ENCODE measurements around the gene NCOA4.

The NCOA4 gene

GRCh38 chr10:46048152-46048551 lies 17.7 kb upstream of the NCOA4 start:
- H3K9me3 ChIP-seq = no peaks in the 10 kb centered on the region
- no peak for DNase-seq
- intact Hi-C loops (cut with DNase I; ENCODE audit: low total_unique reads) = no loop called here
- no peaks in the 10 kb centered on the region for H3K27me3 ChIP-seq
- no peak overlapping the region for H3K4me3 ChIP-seq
- no peaks in the 10 kb centered on the region for H3K36me3 ChIP-seq
- no peak overlapping the region for H3K27ac ChIP-seq
- H3K4me1 ChIP-seq = no peaks in the 10 kb centered on the region
- no peak for TF ChIP-seq CTCF (IDR thresholded peaks at IDR 0.05)

GRCh38 chr10:46046261-46046660 lies 15.8 kb upstream of the NCOA4 start, which contains the start of gene MSMB:
MSMB (minus strand) TSS chr10:46046269; CDS start chr10:46046237, 32 bp downstream.
- Histone ChIP-seq H3K36me3 (no peaks in the 10 kb centered on the region), H3K27me3 (no peaks in the 10 kb centered on the region), H3K4me3 (no peak within 1 kb of the TSS), H3K9me3 (no peaks in the 10 kb centered on the region), H3K4me1 (no peaks in the 10 kb centered on the region), H3K27ac (no peak within 1 kb of the TSS)
- no peak for DNase-seq
- no peak for TF ChIP-seq CTCF (IDR thresholded peaks at IDR 0.05)
- intact Hi-C loops (cut with DNase I; ENCODE audit: low total_unique reads) = no loop called here

- H3K36me3 ChIP-seq = no peaks in the 10 kb centered on the region
- intact Hi-C loops (cut with DNase I; ENCODE audit: low total_unique reads) = no loop called here
- H3K9me3 ChIP-seq = no peaks in the 10 kb centered on the region
- no peak for TF ChIP-seq CTCF (IDR thresholded peaks at IDR 0.05)
- H3K4me1 ChIP-seq = no peaks in the 10 kb centered on the region
- no peak overlapping the region for H3K4me3 ChIP-seq
- no peak for DNase-seq
- H3K27me3 ChIP-seq = no peaks in the 10 kb centered on the region
- no peak overlapping the region for H3K27ac ChIP-seq
Measured at GRCh38 chr10:46042527-46042926, 12.1 kb upstream of the NCOA4 start.

- Histone ChIP-seq H3K36me3 (no peaks in the 10 kb centered on the region), H3K4me1 (no peaks in the 10 kb centered on the region), H3K4me3 (no peak overlapping the region), H3K27me3 (peaks cover 0 to 4% of the 10 kb centered on the region in 2 donors), H3K27ac (no peak overlapping the region), H3K9me3 (no peaks in the 10 kb centered on the region)
- TF ChIP-seq CTCF (IDR thresholded peaks at IDR 0.05) = no peak
- intact Hi-C loops (cut with DNase I; ENCODE audit: low total_unique reads) = no loop called here
- no peak for DNase-seq
Measured at GRCh38 chr10:46040004-46040403, 9.6 kb upstream of the NCOA4 start.

GRCh38 chr10:46037107-46037825 lies 6.8 kb upstream of the NCOA4 start:
- intact Hi-C loops (cut with DNase I; ENCODE audit: low total_unique reads) = no loop called here
- no peak for TF ChIP-seq CTCF (IDR thresholded peaks at IDR 0.05)
- Histone ChIP-seq H3K4me3 (no peak overlapping the region), H3K36me3 (no peaks in the 10 kb centered on the region), H3K27me3 (peaks cover 0 to 4% of the 10 kb centered on the region in 2 donors), H3K9me3 (no peaks in the 10 kb centered on the region), H3K27ac (no peak overlapping the region), H3K4me1 (no peaks in the 10 kb centered on the region)
- no peak for DNase-seq
